ENCODE measurements around the gene MYO18B.

MYO18B gene

GRCh38 chr22:25760848-25761595, 19.0 kb downstream of the MYO18B start:
- H3K27ac ChIP-seq, result no peak overlapping the region
- TF ChIP-seq ZFX (IDR thresholded peaks at IDR 0.05), result no peak

- no peak overlapping the region for H3K27ac ChIP-seq
- TF ChIP-seq ZFX (IDR thresholded peaks at IDR 0.05), result no peak
- TF ChIP-seq CTCF (conservative IDR thresholded peaks at IDR 0.05), result no peak
These were observed 20.2 kb downstream of the MYO18B start for GRCh38 chr22:25762147-25762546.

GRCh38 chr22:25763239-25763777, 21.3 kb downstream of the MYO18B start:
- no peak for TF ChIP-seq CTCF (conservative IDR thresholded peaks at IDR 0.05)
- TF ChIP-seq ZFX (IDR thresholded peaks at IDR 0.05), result no peak
- no peak overlapping the region for H3K27ac ChIP-seq

GRCh38 chr22:25764270-25765015, 22.5 kb downstream of the MYO18B start:
- no peak for TF ChIP-seq ZFX (IDR thresholded peaks at IDR 0.05)
- H3K27ac ChIP-seq, result no peak overlapping the region

GRCh38 chr22:25765016-25765367, 23.0 kb downstream of the MYO18B start:
- no peak for TF ChIP-seq ZFX (IDR thresholded peaks at IDR 0.05)
- TF ChIP-seq CTCF (conservative IDR thresholded peaks at IDR 0.05), result no peak
- H3K27ac ChIP-seq, result no peak overlapping the region

- H3K27ac ChIP-seq, result no peak overlapping the region
- TF ChIP-seq ZFX (IDR thresholded peaks at IDR 0.05) (no peak), CTCF (conservative IDR thresholded peaks at IDR 0.05) (no peak)
These were observed 23.8 kb downstream of the MYO18B start for GRCh38 chr22:25765801-25766200.

GRCh38 chr22:25766418-25766817, 24.4 kb downstream of the MYO18B start:
- H3K27ac ChIP-seq, result no peak overlapping the region
- TF ChIP-seq CTCF (conservative IDR thresholded peaks at IDR 0.05) (no peak), ZFX (IDR thresholded peaks at IDR 0.05) (no peak)

- TF ChIP-seq CTCF (conservative IDR thresholded peaks at IDR 0.05), result no peak
- no peak for TF ChIP-seq ZFX (IDR thresholded peaks at IDR 0.05)
- no peak overlapping the region for H3K27ac ChIP-seq
These were observed 28.3 kb downstream of the MYO18B start for GRCh38 chr22:25770333-25770732.

Measured in C4-2B (cell line).